GM19372 (cell line): ENCODE measurements around the gene EPHB2.

Experiments
- ATAC-seq: cut with Tn5 transposase; IDR thresholded peaks from one replicate; pipeline ENCODE4 v1.9.1; 2021; ENCODE audit warnings: mild to moderate bottlenecking, low read depth, moderate library complexity; ENCODE audit not compliant: unreplicated experiment

Gene EPHB2

GRCh38 chr1:22900451-22900850 lies 189.8 kb downstream of the EPHB2 start:
- no peak for ATAC-seq

DNA sequence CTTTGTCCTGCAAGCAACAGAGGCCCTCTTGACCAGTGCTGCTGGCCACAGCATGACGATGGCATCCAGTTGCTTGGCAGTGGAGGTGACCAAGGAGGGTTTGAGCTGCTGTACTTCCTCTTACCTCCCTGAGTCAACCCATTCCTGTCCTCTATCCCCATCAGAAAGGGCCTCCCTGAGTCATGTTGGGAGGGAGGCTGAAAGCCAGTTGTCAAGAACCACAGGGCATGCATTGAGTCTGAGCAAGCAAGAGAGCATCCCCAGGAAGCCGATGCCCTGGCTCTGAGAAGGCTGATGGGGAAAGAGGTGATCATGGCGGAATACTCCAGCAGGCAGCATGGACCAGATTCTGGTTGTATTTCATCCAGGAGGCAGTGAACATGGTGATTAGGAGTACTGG lies 192.5 kb downstream of the EPHB2 start:
- no peak for ATAC-seq

DNA sequence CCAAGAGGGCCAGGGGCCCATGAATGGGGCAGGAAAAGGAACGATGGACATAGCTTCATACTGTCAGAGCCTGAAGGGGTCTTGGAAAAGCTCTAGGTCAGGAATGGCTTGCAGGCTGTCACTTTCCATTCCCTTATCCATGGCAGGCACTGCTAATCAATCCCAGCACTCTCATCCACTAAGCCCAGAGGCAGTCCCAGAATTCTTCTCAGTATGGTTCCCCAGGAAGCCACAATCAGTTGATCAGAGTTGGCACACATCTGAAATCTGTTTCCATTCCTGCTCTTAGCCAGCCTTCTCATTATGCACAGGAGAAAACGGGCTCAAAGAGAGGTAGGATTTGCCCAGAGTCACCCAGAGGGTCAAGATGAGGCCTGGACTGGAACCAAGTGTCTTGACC lies 196.3 kb downstream of the EPHB2 start:
- no peak for ATAC-seq

GRCh38 chr1:22907528-22907927 lies 196.9 kb downstream of the EPHB2 start:
- ATAC-seq: no peak

DNA sequence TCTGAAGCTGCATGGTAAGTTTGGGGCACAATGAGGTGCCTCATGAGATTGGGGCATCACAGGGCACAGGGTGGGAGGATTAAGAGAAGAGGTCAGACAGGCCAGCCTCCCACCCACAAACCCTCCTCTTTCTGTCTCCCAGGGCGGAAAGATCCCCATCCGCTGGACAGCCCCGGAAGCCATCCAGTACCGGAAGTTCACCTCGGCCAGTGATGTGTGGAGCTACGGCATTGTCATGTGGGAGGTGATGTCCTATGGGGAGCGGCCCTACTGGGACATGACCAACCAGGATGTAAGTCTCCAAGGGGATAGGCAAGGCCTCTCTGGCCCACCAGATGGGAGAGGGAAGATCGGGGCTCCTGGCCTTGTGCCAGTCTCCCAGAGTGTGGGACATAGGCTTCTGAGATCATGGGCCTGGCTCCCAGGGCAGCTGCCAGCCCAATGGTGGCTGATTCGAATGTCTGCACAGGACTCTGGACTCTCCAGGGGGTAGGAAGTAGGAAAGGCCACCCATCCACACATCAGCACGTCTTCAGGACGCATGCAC lies 198.3 kb downstream of the EPHB2 start:
- ATAC-seq: no peak

GRCh38 chr1:22910286-22910685 lies 199.6 kb downstream of the EPHB2 start:
- ATAC-seq: no peak

DNA sequence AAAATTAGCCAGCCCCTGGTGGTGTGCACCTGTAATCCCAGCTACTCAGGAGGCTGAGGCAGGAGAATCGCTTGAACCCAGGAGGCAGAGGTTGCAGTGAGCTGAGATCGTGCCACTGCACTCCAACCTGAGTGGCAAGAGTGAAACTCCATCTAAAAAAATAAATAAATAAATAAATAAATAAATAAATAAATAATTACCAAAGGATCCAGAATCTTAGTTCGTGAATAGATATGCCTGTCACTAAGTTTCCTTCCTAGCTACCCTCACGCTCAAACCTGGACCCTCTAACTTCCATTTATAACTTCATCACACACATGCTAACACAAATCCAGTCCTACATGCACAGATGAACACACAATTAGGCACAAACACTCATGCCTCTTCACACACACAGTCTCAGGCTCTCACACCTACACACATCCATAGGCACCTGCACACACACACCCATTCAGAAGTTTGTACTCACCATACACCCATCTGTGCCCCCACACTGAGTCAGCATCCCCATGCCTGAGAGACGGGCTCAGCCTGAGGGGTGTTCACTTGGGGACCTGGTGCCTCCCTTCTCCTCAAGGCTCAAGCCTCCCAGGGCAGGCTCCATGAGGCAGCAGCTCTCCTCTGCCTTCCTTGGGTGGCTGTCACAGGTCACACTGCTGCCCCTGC lies 200.5 kb downstream of the EPHB2 start:
- no peak for ATAC-seq

GRCh38 chr1:22912311-22912710 lies 201.7 kb downstream of the EPHB2 start:
- ATAC-seq: no peak

DNA sequence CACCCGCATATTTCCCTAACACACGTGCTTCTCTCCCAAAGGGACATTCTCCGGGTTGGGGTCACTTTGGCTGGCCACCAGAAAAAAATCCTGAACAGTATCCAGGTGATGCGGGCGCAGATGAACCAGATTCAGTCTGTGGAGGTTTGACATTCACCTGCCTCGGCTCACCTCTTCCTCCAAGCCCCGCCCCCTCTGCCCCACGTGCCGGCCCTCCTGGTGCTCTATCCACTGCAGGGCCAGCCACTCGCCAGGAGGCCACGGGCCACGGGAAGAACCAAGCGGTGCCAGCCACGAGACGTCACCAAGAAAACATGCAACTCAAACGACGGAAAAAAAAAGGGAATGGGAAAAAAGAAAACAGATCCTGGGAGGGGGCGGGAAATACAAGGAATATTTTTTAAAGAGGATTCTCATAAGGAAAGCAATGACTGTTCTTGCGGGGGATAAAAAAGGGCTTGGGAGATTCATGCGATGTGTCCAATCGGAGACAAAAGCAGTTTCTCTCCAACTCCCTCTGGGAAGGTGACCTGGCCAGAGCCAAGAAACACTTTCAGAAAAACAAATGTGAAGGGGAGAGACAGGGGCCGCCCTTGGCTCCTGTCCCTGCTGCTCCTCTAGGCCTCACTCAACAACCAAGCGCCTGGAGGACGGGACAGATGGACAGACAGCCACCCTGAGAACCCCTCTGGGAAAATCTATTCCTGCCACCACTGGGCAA lies 202.9 kb downstream of the EPHB2 start:
- no peak for ATAC-seq

DNA sequence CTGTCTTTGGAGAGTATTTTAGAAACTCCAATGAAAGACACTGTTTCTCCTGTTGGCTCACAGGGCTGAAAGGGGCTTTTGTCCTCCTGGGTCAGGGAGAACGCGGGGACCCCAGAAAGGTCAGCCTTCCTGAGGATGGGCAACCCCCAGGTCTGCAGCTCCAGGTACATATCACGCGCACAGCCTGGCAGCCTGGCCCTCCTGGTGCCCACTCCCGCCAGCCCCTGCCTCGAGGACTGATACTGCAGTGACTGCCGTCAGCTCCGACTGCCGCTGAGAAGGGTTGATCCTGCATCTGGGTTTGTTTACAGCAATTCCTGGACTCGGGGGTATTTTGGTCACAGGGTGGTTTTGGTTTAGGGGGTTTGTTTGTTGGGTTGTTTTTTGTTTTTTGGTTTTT lies 203.5 kb downstream of the EPHB2 start:
- ATAC-seq: no peak

DNA sequence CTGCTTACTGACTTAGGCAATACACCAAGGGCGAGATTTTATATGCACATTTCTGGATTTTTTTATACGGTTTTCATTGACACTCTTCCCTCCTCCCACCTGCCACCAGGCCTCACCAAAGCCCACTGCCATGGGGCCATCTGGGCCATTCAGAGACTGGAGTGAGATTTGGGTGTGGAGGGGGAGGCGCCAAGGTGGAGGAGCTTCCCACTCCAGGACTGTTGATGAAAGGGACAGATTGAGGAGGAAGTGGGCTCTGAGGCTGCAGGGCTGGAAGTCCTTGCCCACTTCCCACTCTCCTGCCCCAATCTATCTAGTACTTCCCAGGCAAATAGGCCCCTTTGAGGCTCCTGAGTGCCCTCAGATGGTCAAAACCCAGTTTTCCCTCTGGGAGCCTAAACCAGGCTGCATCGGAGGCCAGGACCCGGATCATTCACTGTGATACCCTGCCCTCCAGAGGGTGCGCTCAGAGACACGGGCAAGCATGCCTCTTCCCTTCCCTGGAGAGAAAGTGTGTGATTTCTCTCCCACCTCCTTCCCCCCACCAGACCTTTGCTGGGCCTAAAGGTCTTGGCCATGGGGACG lies 204.1 kb downstream of the EPHB2 start:
- ATAC-seq: no peak

DNA sequence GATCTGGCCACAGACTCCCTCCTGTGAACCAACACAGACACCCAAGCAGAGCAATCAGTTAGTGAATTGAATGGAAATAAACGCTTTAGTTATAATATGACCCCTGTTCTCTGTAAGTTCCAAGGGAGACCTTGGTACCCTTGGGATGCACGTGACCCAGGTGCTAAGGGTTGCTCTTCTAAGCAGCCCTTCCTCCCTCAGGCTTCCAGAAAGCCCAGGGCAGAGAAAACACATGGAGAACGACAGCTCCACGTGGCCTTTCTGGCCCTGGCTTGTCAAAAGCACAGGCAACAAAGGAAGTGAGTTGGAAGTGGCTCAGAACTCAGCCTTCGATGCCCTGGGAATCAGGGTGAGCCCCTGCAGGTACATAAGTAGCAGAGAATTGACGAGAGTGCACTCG lies 204.6 kb downstream of the EPHB2 start:
- ATAC-seq: no peak

- ATAC-seq: no peak
These were observed 205.3 kb downstream of the EPHB2 start for GRCh38 chr1:22915816-22916470.

GRCh38 chr1:22916471-22916820 lies 205.8 kb downstream of the EPHB2 start:
- no peak for ATAC-seq

DNA sequence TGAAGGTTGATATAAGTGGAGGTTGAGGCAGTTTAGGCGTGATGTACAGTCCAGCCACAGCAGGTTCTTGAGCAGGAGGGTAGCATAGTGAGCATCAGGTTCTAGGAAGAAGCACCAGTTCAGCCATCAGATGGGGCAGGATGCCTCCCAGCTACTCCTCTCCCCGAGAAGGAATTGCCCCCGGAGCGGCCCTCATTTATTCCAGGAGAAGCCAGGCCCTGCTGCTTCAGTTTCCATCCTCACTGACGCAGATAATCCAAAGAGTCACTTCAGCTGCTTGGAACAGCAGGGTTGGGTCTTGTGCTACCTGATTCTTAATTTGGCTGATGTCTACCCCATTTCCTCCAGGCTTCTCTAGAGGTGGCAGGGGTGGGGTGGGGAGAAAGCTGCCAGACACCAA lies 207.3 kb downstream of the EPHB2 start:
- ATAC-seq: no peak

DNA sequence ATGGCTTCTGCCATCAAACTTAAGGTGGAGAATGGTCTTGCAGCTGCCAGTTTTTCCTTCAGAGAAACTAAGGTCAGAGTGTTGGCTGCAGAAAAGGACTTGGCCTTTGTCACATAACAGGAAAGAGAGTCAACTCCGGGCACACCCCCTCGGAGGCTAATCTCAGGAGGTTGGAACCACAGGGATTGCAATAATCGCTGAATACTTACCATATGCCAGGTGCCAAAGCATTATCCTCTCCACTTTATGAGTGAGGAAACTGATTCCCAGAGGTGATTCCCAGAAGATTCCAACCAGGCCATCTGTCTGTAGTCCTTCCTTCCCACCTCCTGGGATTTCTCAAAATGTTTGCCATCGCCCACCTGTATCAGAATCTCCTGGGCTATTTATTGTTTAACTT lies 208.0 kb downstream of the EPHB2 start:
- no peak for ATAC-seq

- ATAC-seq: no peak
These were observed 208.8 kb downstream of the EPHB2 start for GRCh38 chr1:22919341-22920025.

GRCh38 chr1:22920026-22920733 lies 209.5 kb downstream of the EPHB2 start:
- ATAC-seq: no peak

GRCh38 chr1:22920734-22921451 lies 210.3 kb downstream of the EPHB2 start:
- no peak for ATAC-seq
